Stimulated activated CD8-positive, alpha-beta memory T cell treated with anti-CD3 and anti-CD28 coated beads, Interleukin-2, amount 100 ng/mL, for 48 hours (primary cell): Measurements from ENCODE around the gene ARL4C.

ENCODE experiments used
- DNase-seq, 2 donors: peaks; one replicate each; pipeline ENCODE4 v3.0.0-alpha.2; 2020; ENCODE audit warnings: low read depth in 2 of 2

ARL4C gene

GRCh38 chr2:234447189-234447588, 49.7 kb downstream of the ARL4C start:
- no peak for DNase-seq

GRCh38 chr2:234446404-234447076, 50.3 kb downstream of the ARL4C start:
- DNase-seq = peak; percentile 49 to 61

DNA sequence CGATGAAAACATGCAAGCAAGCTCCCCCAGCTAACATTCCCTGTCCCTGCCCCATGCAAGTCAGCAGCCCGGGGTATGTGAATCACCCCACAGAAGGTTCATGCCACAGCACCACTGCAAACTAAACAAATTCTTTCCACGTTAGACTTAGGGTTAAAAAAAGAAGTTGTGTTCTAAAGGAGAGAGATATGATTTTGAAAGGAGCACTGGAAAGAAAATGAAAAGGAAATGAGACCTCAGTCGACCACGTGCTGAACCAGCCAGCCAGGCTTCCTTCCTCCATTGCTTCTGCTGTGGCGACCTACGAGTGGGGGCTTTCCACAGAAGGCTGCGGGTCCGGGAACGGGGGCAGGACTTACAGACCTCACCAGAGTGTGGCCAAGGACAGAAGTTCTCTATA, 52.0 kb downstream of the ARL4C start:
- peak in 1 of 2 donors; percentile 41 for DNase-seq

- DNase-seq = no peak
Observed at GRCh38 chr2:234444242-234444730, 52.6 kb downstream of the ARL4C start.
